Activated CD4-positive, alpha-beta T cell treated with anti-CD3 and anti-CD28 coated beads, Interleukin-2, Interleukin-6, amounts not matched to agents 100 ng/mL and 50 ng/mL, durations not matched to agents 16 hours and 8 hours (primary cell): ENCODE data around the gene HS6ST1.
"Not testable (repeated sequence)": the region's sequence is repeated elsewhere in the genome, so short reads cannot be mapped to it uniquely, and the experiment has no call there.

Experiments
- DNase-seq: peaks from one replicate; pipeline ENCODE4 v3.0.0-alpha.2; 2020

Gene HS6ST1

GRCh38 chr2:128280901-128281321, 37.8 kb downstream of the HS6ST1 start:
- no peak for DNase-seq

DNA sequence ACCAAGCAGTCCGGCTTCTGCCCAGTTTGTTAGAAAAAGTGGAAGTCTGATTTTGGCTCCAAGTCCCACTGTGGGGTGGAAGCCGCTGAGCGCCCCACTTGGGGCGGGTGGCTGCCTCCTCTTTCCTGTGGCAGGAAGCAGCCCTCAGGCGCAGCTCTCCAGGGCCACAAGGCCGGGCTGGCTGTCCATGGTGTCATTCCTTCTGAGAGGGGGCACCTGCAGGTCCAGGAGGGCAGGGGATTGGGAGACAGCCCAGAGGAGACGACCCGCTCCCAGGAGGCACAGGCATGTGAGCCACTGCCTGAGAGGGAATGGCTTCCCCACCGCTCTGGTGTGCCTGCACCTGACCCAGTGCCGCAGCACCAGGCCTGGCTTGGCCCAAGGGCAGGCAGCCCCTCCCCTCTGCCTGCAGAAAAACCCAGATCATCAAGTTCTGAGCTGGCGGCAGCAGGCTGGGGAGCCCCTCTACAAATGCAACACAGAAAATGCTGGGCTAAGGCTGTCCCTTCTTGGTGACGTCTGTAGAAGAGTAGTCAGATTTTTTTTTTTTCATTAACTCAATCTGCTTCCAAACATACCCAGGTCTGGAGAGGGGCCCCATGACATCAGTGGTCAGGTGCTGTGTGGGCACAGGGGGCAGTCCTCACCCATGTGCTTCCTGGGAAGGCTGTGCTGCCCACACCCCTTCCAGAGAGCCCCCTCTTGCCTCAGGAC, 38.4 kb downstream of the HS6ST1 start:
- no peak for DNase-seq

GRCh38 chr2:128279786-128280157, 38.9 kb downstream of the HS6ST1 start:
- no peak for DNase-seq

- DNase-seq: no peak
Measured at GRCh38 chr2:128279009-128279408, 39.7 kb downstream of the HS6ST1 start.

DNA sequence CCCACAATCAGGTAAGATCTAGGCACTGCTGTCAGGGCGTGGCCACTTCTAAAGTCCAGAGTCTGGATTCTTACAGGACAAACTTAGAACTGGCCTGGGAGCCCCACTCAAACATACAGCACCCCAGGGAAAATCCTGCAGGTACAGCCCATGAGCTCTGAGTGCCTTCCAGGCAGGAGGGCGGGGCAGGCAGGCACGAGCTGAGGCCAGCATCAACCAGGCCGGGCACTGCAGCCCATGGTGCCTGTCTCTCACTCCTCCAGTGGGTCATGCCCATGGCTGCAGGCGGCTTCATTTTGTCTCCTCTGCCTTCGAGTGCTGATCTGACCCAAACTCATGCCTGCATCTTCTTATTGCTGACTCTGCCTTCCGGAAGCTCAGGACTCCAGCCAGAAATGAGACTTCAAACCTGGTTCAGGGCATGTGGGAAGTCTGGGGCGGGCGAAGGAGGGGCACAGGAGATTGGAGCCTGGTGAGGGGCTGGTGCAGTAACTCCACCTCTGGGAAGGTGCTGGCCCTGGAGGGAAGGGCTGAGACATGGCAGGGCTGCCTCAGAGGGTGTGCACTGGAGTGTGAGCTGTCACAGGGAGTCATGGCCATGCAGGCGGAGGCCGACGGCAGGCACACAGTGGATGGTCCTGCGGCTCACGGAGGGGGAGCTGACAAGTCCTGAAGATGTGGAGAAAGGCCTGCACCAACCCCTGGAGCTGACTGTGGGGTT, 40.5 kb downstream of the HS6ST1 start:
- no peak for DNase-seq

GRCh38 chr2:128276878-128277675, 41.6 kb downstream of the HS6ST1 start:
- no peak for DNase-seq

GRCh38 chr2:128275498-128276045, 43.1 kb downstream of the HS6ST1 start:
- DNase-seq: no peak

DNA sequence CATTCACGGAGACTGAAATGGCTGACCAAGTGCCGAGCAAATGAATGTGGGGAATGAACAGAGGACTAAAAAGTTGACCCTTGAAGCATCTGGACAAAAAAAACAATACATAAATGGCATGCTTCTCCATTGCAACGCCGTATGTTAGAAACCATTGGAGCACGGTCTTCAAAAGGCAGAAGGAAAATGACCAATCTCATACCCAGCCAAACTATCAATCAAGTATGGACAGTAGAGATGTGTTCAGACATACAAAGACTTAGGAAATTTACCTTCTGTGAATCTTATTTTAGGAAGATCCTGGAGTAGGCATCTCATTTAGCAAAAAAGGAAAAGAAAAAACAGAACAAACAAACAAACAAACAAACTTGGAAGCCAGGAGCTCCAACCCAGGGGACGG, 44.5 kb downstream of the HS6ST1 start:
- no peak for DNase-seq

GRCh38 chr2:128273469-128274081, 45.1 kb downstream of the HS6ST1 start:
- DNase-seq: no peak

DNA sequence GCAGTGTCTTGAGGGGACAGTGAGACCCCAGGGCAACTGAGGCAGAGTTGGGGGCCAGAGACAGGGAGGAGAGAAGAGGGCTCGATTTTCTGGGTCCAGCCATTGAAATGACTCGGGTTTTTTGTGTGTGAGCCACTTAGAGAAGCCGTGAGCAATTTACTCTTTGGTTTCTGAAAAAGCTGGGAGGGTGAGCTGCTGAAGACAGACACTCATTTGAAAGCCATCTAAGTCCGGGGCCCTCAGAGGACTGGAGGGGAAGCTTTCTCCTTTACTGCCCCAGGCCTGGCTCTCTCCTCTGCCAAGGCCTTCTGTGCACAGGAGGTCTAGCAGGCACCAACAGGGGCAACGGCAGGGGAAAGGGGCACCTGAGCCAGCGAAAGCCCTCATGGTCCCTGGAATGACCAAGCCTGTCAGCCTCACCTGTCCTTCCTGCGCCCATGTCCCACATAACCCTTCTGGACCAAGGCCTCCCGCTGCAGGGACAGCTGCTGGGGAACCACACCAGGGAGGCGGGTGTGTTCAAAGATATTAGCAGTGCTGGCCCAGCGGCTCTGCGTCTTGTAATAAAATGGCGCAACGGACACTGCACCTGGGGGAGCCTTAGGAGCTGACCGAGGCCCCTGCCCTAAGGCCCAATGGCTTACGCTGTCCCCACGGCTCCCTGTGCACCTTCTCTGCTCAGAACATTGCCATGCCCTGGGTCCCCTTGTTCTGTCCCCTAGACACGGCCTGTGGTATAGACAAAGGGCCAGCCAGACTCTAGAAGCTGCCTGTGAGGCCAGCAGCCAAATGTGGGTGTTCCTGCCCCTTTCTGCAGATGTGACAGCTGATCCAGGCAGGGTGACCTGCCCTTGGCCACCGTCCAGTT, 45.8 kb downstream of the HS6ST1 start:
- DNase-seq: no peak

- no peak for DNase-seq
Measured at GRCh38 chr2:128271911-128272600, 46.6 kb downstream of the HS6ST1 start.

GRCh38 chr2:128271597-128271910, 47.1 kb downstream of the HS6ST1 start:
- DNase-seq: no peak

DNA sequence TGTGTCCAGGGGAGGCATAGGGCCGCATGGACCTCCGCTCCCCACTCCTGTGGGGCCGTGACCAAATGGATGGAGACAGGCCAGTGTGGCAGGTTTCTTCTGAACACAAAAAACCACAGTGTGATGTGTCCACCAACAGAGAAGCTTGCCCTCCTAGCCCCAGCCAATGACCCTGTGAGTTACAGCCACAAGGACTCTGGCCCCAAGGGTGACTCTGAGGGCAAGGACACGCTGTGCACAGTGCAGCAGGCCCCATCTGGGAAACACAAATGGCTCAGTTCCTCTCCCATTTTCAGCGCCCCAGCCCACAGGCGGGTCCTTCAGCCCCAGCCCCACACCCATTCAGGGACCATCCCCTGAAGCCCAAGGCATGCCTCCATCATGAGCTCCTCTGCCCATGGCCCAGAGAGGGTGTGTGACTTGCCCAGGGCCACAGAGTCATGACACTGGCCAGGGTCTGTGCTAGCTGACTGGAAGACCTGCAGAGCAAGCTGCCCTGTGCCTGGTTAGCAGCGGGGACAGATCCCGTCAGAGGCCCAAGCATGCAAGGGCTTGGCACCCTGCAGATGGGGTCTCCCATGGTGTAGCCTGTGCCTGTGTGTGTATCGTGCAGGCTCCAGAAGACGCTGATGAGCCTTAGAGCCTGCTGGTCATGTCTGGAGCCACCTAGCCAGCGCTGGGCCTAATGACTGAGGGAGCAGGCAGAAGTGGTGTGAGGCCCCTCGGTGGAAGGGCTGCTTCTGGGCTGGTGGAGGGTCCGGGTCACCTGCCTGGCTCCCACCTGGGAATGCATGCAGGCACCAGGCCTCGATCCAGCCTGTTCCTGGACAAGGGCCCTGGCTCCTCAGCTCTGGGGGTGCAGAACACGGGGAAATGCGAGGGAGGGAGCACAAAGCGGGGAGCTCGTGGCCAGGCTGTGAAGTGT, 47.7 kb downstream of the HS6ST1 start:
- DNase-seq: no peak

- DNase-seq: no peak
Measured at GRCh38 chr2:128269990-128270671, 48.5 kb downstream of the HS6ST1 start.

DNA sequence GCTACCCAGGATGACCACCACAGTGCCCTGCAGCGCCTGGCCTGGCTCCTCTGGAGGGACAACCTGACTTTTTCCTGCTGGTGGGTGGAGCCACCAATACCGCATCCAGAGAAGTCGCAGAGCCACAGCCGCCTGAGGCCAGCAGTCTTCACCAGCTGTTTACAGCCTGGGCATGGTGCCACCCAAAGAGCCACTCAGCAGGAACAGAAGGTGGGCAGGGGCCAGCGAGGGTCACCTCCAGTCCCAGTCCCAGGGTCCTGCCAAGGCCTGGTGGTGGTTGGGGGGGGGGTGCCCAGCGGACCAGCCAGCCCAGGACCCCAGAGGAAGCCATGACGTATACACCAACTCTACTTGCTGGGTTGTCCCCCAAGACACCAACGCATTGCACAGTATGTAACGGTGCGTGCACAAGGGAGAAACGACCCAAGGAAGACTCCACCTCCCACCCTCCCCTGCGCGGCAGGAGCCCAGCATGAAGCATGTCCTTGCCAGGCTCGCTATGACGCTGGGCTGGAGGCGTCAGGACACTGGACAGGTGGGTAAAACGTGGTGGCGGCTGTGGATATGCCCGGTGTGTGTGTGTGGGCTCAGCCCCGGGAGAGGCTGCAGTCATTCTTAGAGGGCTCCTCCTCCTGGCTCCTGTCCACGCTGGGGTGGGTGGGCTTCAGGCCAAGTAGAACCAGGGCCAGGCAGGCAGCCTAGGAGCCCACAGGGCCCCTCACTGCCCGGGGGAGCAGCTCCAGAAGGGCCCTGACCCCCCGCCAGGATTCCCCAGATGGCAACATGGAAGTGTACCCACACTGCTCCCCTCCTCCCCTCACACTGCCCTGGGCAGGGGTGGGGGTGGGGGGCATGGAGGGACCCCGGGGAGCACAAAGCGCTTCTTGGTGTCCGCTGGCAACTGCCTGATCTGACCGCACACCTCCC, 49.3 kb downstream of the HS6ST1 start:
- DNase-seq: no peak

DNA sequence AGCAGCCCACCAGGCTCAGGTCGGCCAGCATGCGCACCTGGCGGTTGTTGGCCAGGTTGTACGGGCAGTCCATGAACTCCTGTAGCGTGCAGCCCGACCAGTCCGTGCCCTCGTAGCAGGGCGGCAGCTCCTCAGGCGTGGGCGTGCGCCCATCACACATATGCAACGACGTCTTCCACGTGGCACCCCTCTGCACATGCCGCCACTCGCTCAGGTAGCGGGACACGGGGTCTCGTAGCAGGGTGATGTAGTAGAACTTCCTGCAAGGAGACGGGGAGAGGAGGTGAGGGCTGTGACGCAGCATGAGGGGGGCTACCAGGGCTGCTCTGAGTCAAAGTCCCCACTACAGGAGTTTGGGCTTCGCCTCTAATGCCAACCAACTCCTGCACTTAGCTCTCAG, 50.1 kb downstream of the HS6ST1 start:
- DNase-seq: not testable (repeated sequence)

- DNase-seq: not testable (repeated sequence)
Measured at GRCh38 chr2:128268145-128268544, 50.5 kb downstream of the HS6ST1 start.

GRCh38 chr2:128267649-128268048, 51.0 kb downstream of the HS6ST1 start:
- DNase-seq: not testable (repeated sequence)

GRCh38 chr2:128267197-128267596, 51.5 kb downstream of the HS6ST1 start:
- DNase-seq: not testable (repeated sequence)
